Natural killer cell treated with Interleukin-12 subunit alpha and Interleukin-12 subunit beta and Interleukin-15 and Interleukin-18, amount 100 ng/mL, for 72 hours (primary cell): ENCODE measurements around the gene PHOX2B. TPM values are rescaled to one million over a fixed set of nuclear protein-coding genes. Genes with fewer than 3 reads are reported as not detected.
"Not testable (repeated sequence)": the region's sequence is repeated elsewhere in the genome, so short reads cannot be mapped to it uniquely, and the experiment has no call there.

Source experiments
- ATAC-seq, 2 donors: fragments of 150-1000 bp; cut with Tn5 transposase in 1 of 2; sonication (Bioruptor Pico), chemical (Tn5 transposase) in 1 of 2; 2 replicates each; pipeline ENCODE4 v1.10.0; 2021
- DNase-seq: peaks from one replicate; pipeline ENCODE4 v3.0.0; 2022; ENCODE audit warnings: low spot score
- H3K27ac Mint-ChIP-seq, 2 donors: 1 replicate in 1 of 2; 2 replicates in 1 of 2; pipeline ENCODE4 v1.8.0; 2022; ENCODE audit warnings: mixed read lengths in 2 of 2, mild to moderate bottlenecking in 1 of 2, moderate library complexity in 1 of 2
- H3K27me3 Mint-ChIP-seq, 2 donors: 1 replicate in 1 of 2; 2 replicates in 1 of 2; pipeline ENCODE4 v1.8.0; 2022; ENCODE audit warnings: mixed read lengths in 2 of 2
- H3K36me3 Mint-ChIP-seq: one replicate; pipeline ENCODE4 v1.8.0; 2022; ENCODE audit warnings: mixed read lengths
- H3K4me1 Mint-ChIP-seq, 2 donors: 1 replicate in 1 of 2; 2 replicates in 1 of 2; pipeline ENCODE4 v1.8.0; 2022; ENCODE audit warnings: low read depth in 2 of 2, mixed read lengths in 2 of 2, mild to moderate bottlenecking in 1 of 2
- H3K4me3 Mint-ChIP-seq: one replicate; pipeline ENCODE4 v1.8.0; 2022; ENCODE audit warnings: mixed read lengths
- H3K9me3 Mint-ChIP-seq: 2 replicates; pipeline ENCODE4 v1.8.0; 2022; ENCODE audit warnings: mixed read lengths
- total RNA-seq, 2 donors: library from RNA; stranded (reverse); gene quantifications; one replicate each; pipeline ENCODE4 v1.2.3, GENCODE V29; 2022

Gene PHOX2B
- total RNA-seq, 2 donors from 2014 or later = not detected

DNA sequence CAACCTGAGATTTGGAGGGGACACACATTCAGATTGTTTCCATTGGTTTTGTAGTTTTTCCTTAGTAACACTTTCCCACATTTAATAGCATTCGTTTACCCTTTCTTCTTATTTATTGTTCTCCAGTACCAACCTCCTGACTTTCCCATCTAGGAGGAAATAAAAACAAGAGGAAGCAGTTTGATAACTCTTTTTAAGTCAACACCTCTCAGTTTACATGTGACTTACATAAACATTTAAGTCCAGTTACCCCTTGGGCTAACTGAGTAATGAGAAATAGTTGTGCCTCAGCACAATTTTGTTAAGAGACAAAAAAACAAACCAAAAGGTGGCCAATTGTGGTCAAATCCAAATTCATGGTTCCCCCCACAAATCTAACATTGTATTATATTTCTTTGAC, 34.8 kb downstream of the PHOX2B start:
- no peaks in the 10 kb centered on the region for H3K27me3 Mint-ChIP-seq

DNA sequence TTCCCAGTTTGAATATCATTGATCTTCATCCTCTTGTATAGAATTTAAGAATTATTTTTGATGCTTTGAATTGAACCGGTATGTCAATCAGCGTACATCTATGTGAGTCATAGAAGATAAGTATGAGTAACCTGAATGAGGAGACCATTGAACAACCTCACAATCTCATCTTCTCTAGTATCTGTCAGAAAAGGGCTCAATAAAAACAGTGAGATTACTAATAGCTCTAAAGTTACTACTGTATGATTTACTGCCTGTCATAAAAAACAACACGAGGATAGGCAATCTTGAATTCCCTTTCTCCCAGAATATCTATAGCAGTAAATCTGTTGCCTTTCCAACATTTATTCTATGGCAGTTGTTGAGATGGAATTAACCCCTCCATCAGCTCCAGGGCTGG, 36.1 kb downstream of the PHOX2B start:
- ATAC-seq = no peak

More for the DNA sequence above, 34.8 kb downstream of the PHOX2B start:
- ATAC-seq (no peak), DNase-seq (no peak)
- H3K9me3 Mint-ChIP-seq = no peaks in the 10 kb centered on the region
- no peak overlapping the region for H3K27ac Mint-ChIP-seq
- H3K4me1 Mint-ChIP-seq = no peaks in the 10 kb centered on the region
- H3K36me3 Mint-ChIP-seq = no peaks in the 10 kb centered on the region
- no peak overlapping the region for H3K4me3 Mint-ChIP-seq

DNA sequence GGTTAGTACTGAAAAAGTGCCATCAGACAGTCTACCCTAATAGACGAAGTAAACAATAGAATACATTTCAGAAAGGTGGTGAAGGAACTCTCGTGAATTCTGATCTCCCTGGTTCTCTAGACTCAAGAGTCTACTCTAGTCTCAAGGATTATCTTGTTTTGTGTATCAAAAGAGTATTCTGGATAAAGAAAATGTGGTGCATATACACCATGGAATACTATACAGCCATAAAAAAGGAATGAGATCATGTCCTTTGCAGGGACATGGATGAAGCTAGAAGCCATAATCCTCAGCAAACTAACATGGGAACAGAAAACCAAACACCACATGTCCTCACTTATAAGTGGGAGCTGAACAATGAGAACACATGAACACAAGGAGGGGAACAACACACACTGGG, 36.9 kb downstream of the PHOX2B start:
- not testable (repeated sequence) for H3K36me3 Mint-ChIP-seq, DNase-seq, ATAC-seq, H3K27ac Mint-ChIP-seq, H3K4me1 Mint-ChIP-seq, H3K4me3 Mint-ChIP-seq, H3K9me3 Mint-ChIP-seq, H3K27me3 Mint-ChIP-seq

More for the DNA sequence above, 36.1 kb downstream of the PHOX2B start:
- H3K4me3 Mint-ChIP-seq = no peak overlapping the region
- no peaks in the 10 kb centered on the region for H3K36me3 Mint-ChIP-seq
- H3K9me3 Mint-ChIP-seq = no peaks in the 10 kb centered on the region
- H3K27ac Mint-ChIP-seq = no peak overlapping the region
- DNase-seq = no peak
- H3K4me1 Mint-ChIP-seq = no peaks in the 10 kb centered on the region
- no peaks in the 10 kb centered on the region for H3K27me3 Mint-ChIP-seq

DNA sequence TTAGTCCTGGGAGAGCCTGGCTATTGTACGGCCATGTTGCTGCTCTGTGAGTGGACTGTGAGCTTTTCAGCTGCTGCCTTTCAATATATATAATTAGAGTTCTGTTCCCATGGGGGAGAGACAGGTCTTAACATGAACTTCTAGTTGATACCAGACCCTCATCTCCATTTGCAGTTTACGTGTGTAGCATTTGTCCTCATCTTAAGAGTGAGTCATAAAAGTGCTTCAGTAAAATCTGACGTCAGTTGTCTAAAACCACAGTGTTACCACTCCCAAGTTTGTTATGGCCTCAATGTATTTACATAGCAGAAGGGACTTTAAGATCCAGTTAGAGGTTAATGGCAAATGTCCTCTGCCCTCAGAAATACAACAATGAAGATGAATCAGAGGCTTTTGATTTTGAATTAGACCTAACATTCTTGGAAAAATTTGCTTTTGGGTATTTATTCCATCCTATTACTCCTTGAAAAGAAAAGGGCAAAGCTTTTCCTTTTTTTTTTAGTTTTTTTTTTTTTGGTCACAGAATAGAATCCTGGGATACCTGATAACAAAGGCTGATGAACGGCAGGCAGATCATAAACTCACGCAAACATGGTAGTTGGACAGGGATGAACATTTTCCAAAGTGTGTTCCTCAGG, 38.6 kb downstream of the PHOX2B start:
- Mint-ChIP-seq H3K9me3 (no peaks in the 10 kb centered on the region), H3K4me3 (no peak overlapping the region), H3K27ac (no peak overlapping the region), H3K36me3 (no peaks in the 10 kb centered on the region), H3K4me1 (no peaks in the 10 kb centered on the region), H3K27me3 (no peaks in the 10 kb centered on the region)
- DNase-seq = no peak
- no peak for ATAC-seq

DNA sequence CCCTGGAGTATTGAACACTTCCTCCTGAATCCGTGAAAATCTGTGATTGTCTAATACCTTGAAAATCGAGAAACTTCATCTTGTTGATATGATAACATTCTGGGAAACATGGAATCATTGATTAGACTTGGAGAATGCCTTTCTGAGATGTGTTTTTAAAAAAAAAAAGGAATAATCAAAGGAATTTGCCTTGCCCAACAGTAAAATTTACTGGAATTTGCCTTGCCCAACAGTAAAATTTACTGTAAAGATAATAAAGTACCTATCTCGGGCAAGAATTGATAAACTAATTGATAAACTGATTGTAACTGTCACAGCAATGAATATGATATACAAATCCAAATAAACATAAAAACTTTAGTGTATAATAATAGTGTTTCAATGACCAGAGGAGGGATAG, 44.7 kb downstream of the PHOX2B start:
- Mint-ChIP-seq H3K4me1 (no peaks in the 10 kb centered on the region), H3K9me3 (no peaks in the 10 kb centered on the region), H3K27ac (no peak overlapping the region), H3K4me3 (no peak overlapping the region), H3K36me3 (no peaks in the 10 kb centered on the region), H3K27me3 (peaks cover 3 to 14% of the 10 kb centered on the region in 2 donors)
- ATAC-seq (no peak), DNase-seq (no peak)

DNA sequence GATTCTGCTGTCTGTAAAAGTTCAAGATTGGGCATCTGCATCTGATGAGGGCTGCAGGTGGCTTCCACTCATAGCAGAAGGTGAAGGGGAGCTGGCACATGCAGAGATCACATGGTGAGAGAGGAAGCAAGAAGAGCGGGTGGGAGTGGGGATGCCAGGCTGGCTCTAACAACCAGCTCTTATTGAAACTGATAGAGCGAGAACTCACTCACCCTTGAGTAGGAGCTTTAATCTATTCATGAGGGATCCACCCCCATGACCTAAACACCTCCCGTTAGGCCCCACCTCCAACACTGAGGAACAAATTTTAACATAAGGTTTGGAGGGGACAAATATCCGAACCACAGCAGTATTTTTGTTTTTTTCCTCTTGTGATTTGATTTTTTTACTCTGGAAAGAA, 45.8 kb downstream of the PHOX2B start:
- Mint-ChIP-seq H3K27ac (no peak overlapping the region), H3K4me1 (no peaks in the 10 kb centered on the region), H3K27me3 (peaks cover 3 to 14% of the 10 kb centered on the region in 2 donors), H3K4me3 (no peak overlapping the region), H3K9me3 (no peaks in the 10 kb centered on the region), H3K36me3 (no peaks in the 10 kb centered on the region)
- no peak for DNase-seq
- ATAC-seq = no peak

DNA sequence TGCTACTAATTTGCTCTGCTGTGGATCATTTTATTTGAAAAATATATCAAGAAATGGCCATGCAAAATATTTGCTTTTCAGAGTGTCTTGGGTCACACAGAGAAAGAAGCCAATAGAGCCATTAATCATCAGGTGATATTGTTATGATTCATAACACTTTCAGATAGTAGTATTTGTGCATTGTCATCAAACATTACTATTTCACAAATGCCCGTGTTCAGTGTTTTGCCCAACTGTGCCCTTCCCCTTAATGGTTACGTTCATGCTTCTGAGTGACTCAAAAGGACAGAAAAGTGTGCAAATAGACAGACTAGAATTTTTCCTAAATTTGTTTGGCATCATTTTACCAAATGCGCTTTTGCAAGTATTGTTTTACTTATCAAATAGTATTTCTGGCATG, 46.5 kb downstream of the PHOX2B start:
- Mint-ChIP-seq H3K36me3 (no peaks in the 10 kb centered on the region), H3K27me3 (peaks cover 3 to 14% of the 10 kb centered on the region in 2 donors), H3K4me3 (no peak overlapping the region), H3K9me3 (no peaks in the 10 kb centered on the region), H3K27ac (no peak overlapping the region), H3K4me1 (no peaks in the 10 kb centered on the region)
- ATAC-seq (no peak), DNase-seq (no peak)

DNA sequence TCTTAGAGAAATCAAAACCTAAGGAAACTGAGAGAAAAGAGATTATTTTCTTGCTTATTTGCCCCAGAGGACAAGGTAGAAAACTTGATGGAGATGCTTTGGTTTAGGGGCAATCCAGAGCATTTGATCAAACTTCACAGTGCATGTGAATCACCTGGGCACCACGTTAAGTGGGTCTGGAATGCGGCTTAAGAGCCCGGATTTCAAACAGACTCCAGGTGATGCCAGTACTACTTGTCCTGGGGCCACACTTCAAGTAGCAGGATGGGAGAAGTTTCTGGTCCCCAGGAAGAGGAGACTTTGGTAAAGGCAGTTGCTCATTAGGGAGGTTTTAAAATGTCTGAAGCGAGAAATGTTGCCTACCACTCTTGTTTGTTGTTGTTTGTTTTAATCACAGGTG, 51.8 kb downstream of the PHOX2B start:
- H3K4me1 Mint-ChIP-seq = no peaks in the 10 kb centered on the region
- H3K4me3 Mint-ChIP-seq = no peak overlapping the region
- no peaks in the 10 kb centered on the region for H3K36me3 Mint-ChIP-seq
- no peaks in the 10 kb centered on the region for H3K27me3 Mint-ChIP-seq
- DNase-seq (no peak), ATAC-seq (no peak)
- H3K27ac Mint-ChIP-seq = no peak overlapping the region
- H3K9me3 Mint-ChIP-seq = no peaks in the 10 kb centered on the region

DNA sequence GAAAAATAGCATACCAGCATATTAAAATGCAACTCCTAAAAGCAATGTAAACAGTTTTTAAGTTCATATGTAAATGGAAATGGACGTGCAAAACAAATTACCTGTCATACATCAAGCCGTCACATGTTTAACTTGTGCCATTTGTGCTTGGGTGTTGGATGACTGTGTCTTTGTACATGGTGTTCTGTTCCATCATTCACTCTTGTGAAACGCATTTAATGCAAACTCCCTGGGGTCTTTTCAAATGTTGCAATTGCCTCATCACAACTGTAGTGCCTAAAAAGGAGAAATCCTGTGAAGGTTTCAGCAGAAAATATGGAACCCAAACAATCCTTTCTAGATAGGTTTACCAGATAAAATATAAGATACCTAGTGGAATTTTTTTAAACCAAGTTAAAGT, 52.4 kb downstream of the PHOX2B start:
- Mint-ChIP-seq H3K9me3 (no peaks in the 10 kb centered on the region), H3K27me3 (no peaks in the 10 kb centered on the region), H3K4me1 (no peaks in the 10 kb centered on the region), H3K36me3 (no peaks in the 10 kb centered on the region), H3K27ac (no peak overlapping the region), H3K4me3 (no peak overlapping the region)
- no peak for DNase-seq
- ATAC-seq = no peak

Other genes with a start within 250 kb of the PHOX2B start
- gene LIMCH1, start 210.6 kb downstream of the PHOX2B start, total RNA-seq = not detected
- gene TMEM33, start 186.7 kb upstream of the PHOX2B start, total RNA-seq = 10 to 100 TPM; 58.8 to 78.1 TPM
- gene DCAF4L1, start 233.0 kb upstream of the PHOX2B start, total RNA-seq = 1 to 10 TPM in 1 of 2 donors, under 1 TPM in 1; 0.90 to 1.4 TPM
- gene SLC30A9, start 241.8 kb upstream of the PHOX2B start, total RNA-seq = 10 to 100 TPM; 38.8 to 41.0 TPM